IMR-90 (cell line): ENCODE data around the gene ERICH3. TPM values are rescaled to one million over a fixed set of nuclear protein-coding genes. Genes with fewer than 3 reads are reported as not detected.

ENCODE experiments used
- ATAC-seq: fragments of 200-7000 bp; cut with Tn5 transposase; 2 replicates; pipeline ENCODE4 v1.9.1; 2020; ENCODE audit warnings: low read depth, mild to moderate bottlenecking, moderate library complexity
- BruUV-seq: library from RNA; stranded (reverse); fragments of 400-500 nt; replicated peaks from 2 replicates; lab custom pipeline; 2021; lab: Mats Ljungman, UMichigan
- CTCF ChIA-PET: fragments of 300-600 bp; formaldehyde crosslinking; extraction: SDS; loops from one replicate; lab custom pipeline; 2021; ENCODE audit warnings: antibody characterized with exemption; lab: Yijun Ruan, JAX
- POLR2A ChIA-PET: fragments of 300-600 bp; sonication (Branson Sonifier 250); formaldehyde crosslinking; loops from one replicate; lab custom pipeline; 2022; ENCODE audit warnings: antibody characterized with exemption; ENCODE audit not compliant: unreplicated experiment; lab: Charles Lee
- DNase-seq: peaks from one replicate; pipeline ENCODE4 v3.0.0; 2013
- H2AFZ ChIP-seq: replicated peaks from 2 replicates; pipeline ENCODE3; 2013; ENCODE audit warnings: low read length, mild to moderate bottlenecking; ENCODE audit not compliant: poor library complexity
- H2AK5ac ChIP-seq: 2 replicates; pipeline ENCODE4 v1.6.1; 2013; ENCODE audit warnings: low read depth, low read length, inconsistent platforms
- H2AK9ac ChIP-seq: replicated peaks from 2 replicates; pipeline ENCODE3; 2013; ENCODE audit warnings: mild to moderate bottlenecking, low read depth, low read length, moderate library complexity; ENCODE audit not compliant: poor library complexity
- H2BK120ac ChIP-seq: 2 replicates; pipeline ENCODE4 v1.6.1; 2013; ENCODE audit warnings: low read depth, low read length, inconsistent platforms
- H2BK15ac ChIP-seq: 3 replicates; pipeline ENCODE4 v1.6.1; 2013; ENCODE audit warnings: low read depth, low read length, inconsistent platforms
- H2BK20ac ChIP-seq: 2 replicates; pipeline ENCODE4 v1.6.1; 2013; ENCODE audit warnings: low read depth, mild to moderate bottlenecking, inconsistent platforms, low read length, moderate library complexity
- H2BK5ac ChIP-seq: 2 replicates; pipeline ENCODE4 v1.6.1; 2013; ENCODE audit warnings: mild to moderate bottlenecking, low read depth, low read length, inconsistent platforms; ENCODE audit not compliant: poor library complexity, severe bottlenecking
- H3K14ac ChIP-seq: replicated peaks from 2 replicates; pipeline ENCODE4 v1.6.1; 2013; ENCODE audit warnings: low read depth, low read length, inconsistent platforms
- H3K18ac ChIP-seq: 2 replicates; pipeline ENCODE4 v1.6.1; 2013; ENCODE audit warnings: low read depth, low read length, control low read depth
- H3K23ac ChIP-seq: 2 replicates; pipeline ENCODE4 v1.6.1; 2013; ENCODE audit warnings: low read depth, low read length, inconsistent platforms
- H3K27ac ChIP-seq: 2 replicates; pipeline ENCODE4 v1.5.1; 2013; ENCODE audit warnings: mild to moderate bottlenecking, control low read depth, low read length; ENCODE audit not compliant: insufficient read depth
- H3K27me3 ChIP-seq: 2 replicates; pipeline ENCODE4 v1.6.1; 2013; ENCODE audit warnings: low read length; ENCODE audit not compliant: control insufficient read depth, insufficient read depth
- H3K36me3 ChIP-seq: 2 replicates; pipeline ENCODE4 v1.6.1; 2013; ENCODE audit warnings: low read length, mixed read lengths; ENCODE audit not compliant: control insufficient read depth, insufficient read depth
- H3K4ac ChIP-seq: 2 replicates; pipeline ENCODE4 v1.6.1; 2013; ENCODE audit warnings: low read depth, low read length, inconsistent platforms
- H3K4me1 ChIP-seq: 2 replicates; pipeline ENCODE4 v1.6.1; 2013; ENCODE audit warnings: low read length, mixed read lengths; ENCODE audit not compliant: control insufficient read depth, insufficient read depth
- H3K4me2 ChIP-seq: 2 replicates; pipeline ENCODE4 v1.6.1; 2013; ENCODE audit warnings: low read depth, mild to moderate bottlenecking, control low read depth, low read length, moderate library complexity
- H3K4me3 ChIP-seq: 2 replicates; pipeline ENCODE4 v1.5.1; 2013; ENCODE audit warnings: low read depth, mild to moderate bottlenecking, control low read depth, low read length, moderate library complexity; ENCODE audit not compliant: insufficient read depth
- H3K56ac ChIP-seq: 2 replicates; pipeline ENCODE4 v1.6.1; 2013; ENCODE audit warnings: low read length, inconsistent platforms; ENCODE audit not compliant: insufficient read depth; ENCODE audit errors: extremely low read depth
- H3K79me1 ChIP-seq, 2 experiments: 2 replicates each; pipeline ENCODE4 v1.6.1; 2013; ENCODE audit warnings: low read length in 2 of 2, inconsistent platforms in 1 of 2, low read depth in 1 of 2
- H3K9ac ChIP-seq: 2 replicates; pipeline ENCODE4 v1.6.1; 2013; ENCODE audit warnings: low read depth, low read length, control low read depth
- H3K9me1 ChIP-seq: 2 replicates; pipeline ENCODE4 v1.6.1; 2013; ENCODE audit warnings: low read length, inconsistent platforms; ENCODE audit not compliant: insufficient read depth
- H3K9me3 ChIP-seq: 2 replicates; pipeline ENCODE4 v1.6.1; 2013; ENCODE audit warnings: low read length; ENCODE audit not compliant: control insufficient read depth, insufficient read depth
- H4K20me1 ChIP-seq: 2 replicates; pipeline ENCODE4 v1.6.1; 2013; ENCODE audit warnings: low read length, inconsistent platforms; ENCODE audit not compliant: insufficient read depth
- H4K5ac ChIP-seq: 2 replicates; pipeline ENCODE4 v1.6.1; 2013; ENCODE audit warnings: mild to moderate bottlenecking, low read depth, low read length, control low read depth
- H4K8ac ChIP-seq, 2 experiments: 2 replicates each; pipeline ENCODE4 v1.6.1; 2013; ENCODE audit warnings: low read depth in 2 of 2, low read length in 2 of 2, control low read depth in 1 of 2, inconsistent platforms in 1 of 2
- H4K91ac ChIP-seq: 2 replicates; pipeline ENCODE4 v1.6.1; 2013; ENCODE audit warnings: low read depth, low read length, inconsistent platforms; ENCODE audit not compliant: insufficient read depth
- CEBPB ChIP-seq: IDR thresholded peaks from 2 replicates; pipeline ENCODE4 v1.6.1; 2012; ENCODE audit warnings: low read depth, low read length, improper control_type of control experiment
- CHD1 ChIP-seq: IDR thresholded peaks from 2 replicates; pipeline ENCODE4 v1.6.1; 2012; ENCODE audit warnings: low read depth, low read length, improper control_type of control experiment
- RFX5 ChIP-seq: IDR thresholded peaks from 2 replicates; pipeline ENCODE4 v1.8.0; 2012; ENCODE audit warnings: low read depth, mild to moderate bottlenecking, low read length, moderate library complexity
- SMC3 ChIP-seq: fragments of 150-350 bp; IDR thresholded peaks from 2 replicates; pipeline ENCODE4 v1.6.1; 2016; ENCODE audit warnings: low read depth, mild to moderate bottlenecking, antibody characterized with exemption, low read length, moderate library complexity
- USF2 ChIP-seq: fragments of 150-350 bp; IDR thresholded peaks from 2 replicates; pipeline ENCODE4 v1.6.1; 2017; ENCODE audit warnings: mild to moderate bottlenecking, antibody characterized with exemption, low read length, low read depth
- WGBS, 2 experiments: methylation state at CpG; one replicate each; pipeline versions ENCODE4 v1.1.5 to v1.1.7; 2013; ENCODE audit warnings: missing lambda C conversion rate in 2 of 2; ENCODE audit not compliant: insufficient read length in 1 of 2; ENCODE audit errors: extremely low coverage in 2 of 2; 5-methylcytosine and 5-hydroxymethylcytosine counted together
- dilution Hi-C: fragments of 300-500 bp; cut with HindIII; formaldehyde crosslinking; loops from one replicate; pipeline ENCODE4 v1.14.3; 2018; ENCODE audit warnings: low sequenced_read_pairs; ENCODE audit not compliant: unreplicated experiment
- in situ Hi-C: fragments of 300-500 bp; cut with MboI; formaldehyde crosslinking; loops from 3 replicates; pipeline ENCODE4 v1.14.3; 2019; ENCODE audit warnings: low sequenced_read_pairs, inconsistent platforms, mixed read lengths
- intact Hi-C: fragments of 100-400 bp; cut with micrococcal nuclease; formaldehyde crosslinking; loops from 2 replicates; pipeline ENCODE4 v1.10.0; 2022
- polyA plus RNA-seq, 3 experiments: library from polyadenylated mRNA; depleted of rRNA; stranded (reverse); fragments of >200 nt; gene quantifications; 2 replicates each; pipeline ENCODE4 v1.2.3, GENCODE V29; 2012; ENCODE audit warnings: low replicate concordance in 1 of 3
- total RNA-seq: library from RNA; depleted of rRNA; stranded (reverse); fragments of >200 nt; gene quantifications from 2 replicates; pipeline ENCODE4 v1.2.3, GENCODE V29; 2012
- TF ChIP-seq, protein P1 (sequence below): fragments of 150-350 bp; IDR thresholded peaks from 2 replicates; pipeline ENCODE4 v1.6.1; 2016; ENCODE audit warnings: low read depth, mild to moderate bottlenecking, low read length, moderate library complexity, borderline replicate concordance

ERICH3 gene
- total and polyA plus RNA-seq, 2 of the 4 experiments (the other 2 are of a cell fraction) = not detected

DNA sequence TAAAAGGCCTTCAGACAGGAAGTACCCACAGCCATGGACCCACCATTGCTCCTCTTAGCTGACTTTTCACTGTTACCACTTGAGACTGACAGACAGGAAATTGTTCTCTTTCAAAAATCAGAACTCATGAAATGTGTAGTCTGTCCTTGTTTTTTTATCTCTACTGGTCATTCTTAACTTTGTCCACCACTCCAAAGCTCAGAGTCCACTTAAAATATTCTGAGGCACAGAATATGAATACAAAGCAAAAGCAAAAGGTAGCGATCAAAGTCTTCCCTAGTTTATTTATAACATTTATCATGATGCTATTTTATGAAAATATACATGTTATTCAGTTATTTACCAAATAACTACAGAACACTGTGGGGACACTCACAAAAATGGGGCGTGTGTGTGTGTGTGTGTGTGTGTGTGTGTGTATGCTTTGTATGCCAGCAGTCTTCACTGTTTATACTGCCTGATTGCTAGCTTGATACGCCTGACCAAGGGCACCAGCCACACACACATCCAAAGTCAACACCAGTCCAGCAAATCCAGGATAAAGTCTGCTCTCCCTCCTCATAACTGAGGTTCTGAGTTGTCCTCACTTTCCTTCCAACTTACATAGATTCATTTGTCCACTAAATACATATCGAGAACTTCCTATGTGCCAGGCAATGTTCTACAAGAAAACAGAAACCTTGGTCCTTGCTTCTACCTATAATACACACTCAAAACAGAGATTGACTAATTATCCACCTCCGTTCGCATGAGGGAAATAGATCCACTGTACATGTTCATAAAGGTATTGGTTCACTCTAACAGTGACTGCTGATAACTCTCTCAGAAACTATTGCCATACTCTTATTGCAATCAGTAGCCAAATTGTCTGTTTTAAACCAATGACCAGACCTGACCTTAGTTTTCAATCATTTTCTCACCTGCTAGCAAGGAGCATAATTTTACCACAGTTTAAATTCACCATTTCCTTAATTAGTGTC, 79.4 kb downstream of the ERICH3 start:
- Histone ChIP-seq H2BK15ac (no peak overlapping the region), H4K5ac (no peak overlapping the region), H3K79me1 (no peaks in the 10 kb centered on the region), H2AK9ac (no peak overlapping the region), H4K20me1 (no peaks in the 10 kb centered on the region), H2BK20ac (no peak overlapping the region), H3K4me3 (no peak overlapping the region), H3K4me1 (no peaks in the 10 kb centered on the region), H2BK120ac (no peak overlapping the region), H2AFZ (no peak overlapping the region), H3K9me1 (no peaks in the 10 kb centered on the region), H3K18ac (no peak overlapping the region), H3K14ac (no peak overlapping the region), H3K4ac (no peak overlapping the region), H2BK5ac (no peak overlapping the region), H3K27me3 (no peaks in the 10 kb centered on the region), H3K23ac (no peak overlapping the region), H3K27ac (no peak overlapping the region), H3K4me2 (no peak overlapping the region), H3K9me3 (no peaks in the 10 kb centered on the region), H3K36me3 (no peaks in the 10 kb centered on the region), H2AK5ac (no peak overlapping the region), H4K91ac (no peak overlapping the region), H3K56ac (no peak overlapping the region), H4K8ac (no peak overlapping the region), H3K9ac (no peak overlapping the region)
- in situ Hi-C loops = no loop called here
- intact Hi-C loops = no loop called here
- ChIA-PET POLR2A (no interaction called here), CTCF (no interaction called here)
- no peak for TF ChIP-seq RFX5
- no peak for TF ChIP-seq USF2
- TF ChIP-seq, protein P1, sequence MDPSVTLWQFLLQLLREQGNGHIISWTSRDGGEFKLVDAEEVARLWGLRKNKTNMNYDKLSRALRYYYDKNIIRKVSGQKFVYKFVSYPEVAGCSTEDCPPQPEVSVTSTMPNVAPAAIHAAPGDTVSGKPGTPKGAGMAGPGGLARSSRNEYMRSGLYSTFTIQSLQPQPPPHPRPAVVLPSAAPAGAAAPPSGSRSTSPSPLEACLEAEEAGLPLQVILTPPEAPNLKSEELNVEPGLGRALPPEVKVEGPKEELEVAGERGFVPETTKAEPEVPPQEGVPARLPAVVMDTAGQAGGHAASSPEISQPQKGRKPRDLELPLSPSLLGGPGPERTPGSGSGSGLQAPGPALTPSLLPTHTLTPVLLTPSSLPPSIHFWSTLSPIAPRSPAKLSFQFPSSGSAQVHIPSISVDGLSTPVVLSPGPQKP = no peak
- TF ChIP-seq SMC3 = no peak
- no peak for TF ChIP-seq CHD1
- no peak for TF ChIP-seq CEBPB
- no peak for DNase-seq
- ATAC-seq = no peak
- dilution Hi-C loops = no loop called here
- no CpG with 5 or more reads among the region's 6 CpGs for WGBS, 2 experiments
- BruUV-seq = no TSS peak
